ENCODE data around the gene C1orf159. TPM values are rescaled to one million over a fixed set of nuclear protein-coding genes. Genes with fewer than 3 reads are reported as not detected.
A peak's percentile ranks its signal among the peaks of the same experiment; 100 is the strongest.

The C1orf159 gene
- total and polyA plus RNA-seq, 9 of the 15 experiments (the other 6 are each of a cell fraction or from before 2014, with no cell fraction given): 0.28 to 54.9 (median 10.6) TPM

GRCh38 chr1:1157914-1158710 is 42.2 kb upstream of the C1orf159 start (continued):
- TF ChIP-seq ZBTB17 (CRISPR knock-in tag; IDR thresholded peaks at IDR 0.05) (0 out of 2 replicates have a peak, but pooled peaks have one; percentile 61), ZFX (CRISPR knock-in tag; IDR thresholded peaks at IDR 0.05) (peak; percentile 80), PHF20 (IDR thresholded peaks at IDR 0.05; ENCODE audit: partially characterized antibody) (peak; percentile 47), ZBTB9 (CRISPR knock-in tag; IDR thresholded peaks at IDR 0.05) (peak; percentile 83; the same call in 1 of the 2 replicates), TCF3 (CRISPR knock-in tag; IDR thresholded peaks at IDR 0.05) (0 out of 2 replicates have a peak, but pooled peaks have one; percentile 13), MTA3 (IDR thresholded peaks at IDR 0.05; ENCODE audit: borderline replicate concordance) (peak; percentile 69; the same call in 1 of the 2 replicates), TAF15 (IDR thresholded peaks at IDR 0.05; ENCODE audit: low read depth, low read length) (no peak), MAZ (CRISPR knock-in tag; conservative IDR thresholded peaks at IDR 0.05 in 1 of 2, IDR thresholded peaks at IDR 0.05 in 1 of 2) (0 out of 4 replicates have a peak, but pooled peaks of 1 of the 2 experiments have one; percentile 71), ZNF644 (tag; IDR thresholded peaks at IDR 0.05; ENCODE audit: low read depth) (0 out of 2 replicates have a peak, but pooled peaks have one; percentile 28), XRCC3 (IDR thresholded peaks at IDR 0.05) (no peak), HBP1 (CRISPR knock-in tag; IDR thresholded peaks at IDR 0.05) (no peak), PKNOX1 (IDR thresholded peaks at IDR 0.05) (no peak), SRF (CRISPR knock-in tag; IDR thresholded peaks at IDR 0.05) (no peak), RB1 (IDR thresholded peaks at IDR 0.05; ENCODE audit: low read depth) (peak; percentile 30; the same call in 1 of the 2 replicates), NRF1 (conservative IDR thresholded peaks at IDR 0.05 in 1 of 2, IDR thresholded peaks at IDR 0.05 in 1 of 2) (peak; percentile 46 to 56), PRDM10 (IDR thresholded peaks at IDR 0.05; ENCODE audit: partially characterized antibody) (no peak), SUPT5H (IDR thresholded peaks at IDR 0.05) (peak; percentile 68; the same call in 1 of the 2 replicates), RBFOX2 (IDR thresholded peaks at IDR 0.05; ENCODE audit: low read depth, low read length) (peak; percentile 79), CHD1 (IDR thresholded peaks at IDR 0.05; ENCODE audit: low read length) (peak; percentile 48)
